HepG2 (cell line): ENCODE results near the gene SURF6. TPM values are rescaled to one million over a fixed set of nuclear protein-coding genes. Genes with fewer than 3 reads are reported as not detected.

ENCODE experiments used
- ARNT ChIP-seq: fragments of 450-650 bp; IDR thresholded peaks from 2 replicates; pipeline ENCODE4 v1.6.1; 2017
- BORCS8-MEF2B ChIP-seq: sonication (generic); formaldehyde crosslinking; IDR thresholded peaks from 2 replicates; pipeline ENCODE4 v1.8.0; 2022; ENCODE audit warnings: mild to moderate bottlenecking, missing genetic modification reagents
- ELK4 ChIP-seq: sonication (generic); formaldehyde crosslinking; IDR thresholded peaks from 2 replicates; pipeline ENCODE4 v1.9.0; 2021; ENCODE audit warnings: missing genetic modification reagents, borderline replicate concordance
- HNRNPK ChIP-seq: fragments of 200-400 bp; formaldehyde crosslinking; IDR thresholded peaks from 2 replicates; pipeline ENCODE4 v1.6.1; 2018; ENCODE audit warnings: low read length, low read depth, moderate library complexity, mild to moderate bottlenecking; ENCODE audit not compliant: poor library complexity, severe bottlenecking
- HOXA5 ChIP-seq: sonication (generic); formaldehyde crosslinking; IDR thresholded peaks from 2 replicates; pipeline ENCODE4 v1.4.0; 2020; ENCODE audit warnings: missing genetic modification reagents
- IKZF4 ChIP-seq: sonication (generic); formaldehyde crosslinking; IDR thresholded peaks from 2 replicates; pipeline ENCODE4 v1.5.1; 2020; ENCODE audit warnings: borderline replicate concordance, mild to moderate bottlenecking, low read depth, missing genetic modification reagents; ENCODE audit errors: not compliant biosample characterization
- KDM2A ChIP-seq: sonication (generic); formaldehyde crosslinking; IDR thresholded peaks from 2 replicates; pipeline ENCODE4 v1.4.0; 2020; ENCODE audit warnings: low read depth, missing genetic modification reagents, borderline replicate concordance
- MAF1 ChIP-seq: sonication (generic); formaldehyde crosslinking; IDR thresholded peaks from 2 replicates; pipeline ENCODE4 v1.5.0; 2020; ENCODE audit warnings: missing genetic modification reagents, borderline replicate concordance
- MAFK ChIP-seq, 2 experiments: IDR thresholded peaks in 1 of 2; conservative IDR thresholded peaks in 1 of 2; 2 replicates each; pipeline ENCODE4 v1.6.1; 2011; ENCODE audit warnings: improper control_type of control experiment in 2 of 2, low read length in 2 of 2
- POGK ChIP-seq: sonication (generic); formaldehyde crosslinking; conservative IDR thresholded peaks from 2 replicates; pipeline ENCODE4 v1.8.0; 2022; ENCODE audit warnings: mild to moderate bottlenecking, moderate library complexity, missing genetic modification reagents
- RNF219 ChIP-seq: sonication (generic); formaldehyde crosslinking; IDR thresholded peaks from 2 replicates; pipeline ENCODE4 v1.5.0; 2020; ENCODE audit warnings: mild to moderate bottlenecking, missing genetic modification reagents
- TBP ChIP-seq: sonication (generic); formaldehyde crosslinking; IDR thresholded peaks from 2 replicates; pipeline ENCODE4 v1.5.0; 2020; ENCODE audit warnings: missing genetic modification reagents
- TP53 ChIP-seq: sonication (generic); formaldehyde crosslinking; conservative IDR thresholded peaks from 2 replicates; pipeline ENCODE4 v1.4.0; 2020; ENCODE audit warnings: missing genetic modification reagents
- ZBTB38 ChIP-seq: sonication (generic); formaldehyde crosslinking; IDR thresholded peaks from 2 replicates; pipeline ENCODE4 v1.5.1; 2020; ENCODE audit warnings: mild to moderate bottlenecking, missing genetic modification reagents
- ZNF101 ChIP-seq: sonication (generic); formaldehyde crosslinking; IDR thresholded peaks from 2 replicates; pipeline ENCODE4 v1.4.0; 2020; ENCODE audit warnings: mild to moderate bottlenecking, low read depth, missing genetic modification reagents, borderline replicate concordance
- ZNF263 ChIP-seq: sonication (generic); formaldehyde crosslinking; IDR thresholded peaks from 2 replicates; pipeline ENCODE4 v1.4.0; 2020; ENCODE audit warnings: missing genetic modification reagents
- ZNF331 ChIP-seq: sonication (generic); formaldehyde crosslinking; IDR thresholded peaks from 2 replicates; pipeline ENCODE4 v1.4.0; 2020; ENCODE audit warnings: missing genetic modification reagents
- ZNF547 ChIP-seq: sonication (generic); formaldehyde crosslinking; IDR thresholded peaks from 2 replicates; pipeline ENCODE4 v1.5.1; 2020; ENCODE audit warnings: mild to moderate bottlenecking, missing genetic modification reagents
- ZNF691 ChIP-seq: sonication (generic); formaldehyde crosslinking; IDR thresholded peaks from 2 replicates; pipeline ENCODE4 v1.4.0; 2020; ENCODE audit warnings: missing genetic modification reagents, low read depth, mild to moderate bottlenecking, borderline replicate concordance
- ZNF713 ChIP-seq: sonication (generic); formaldehyde crosslinking; IDR thresholded peaks from 2 replicates; pipeline ENCODE4 v1.4.0; 2020; ENCODE audit warnings: mild to moderate bottlenecking, missing genetic modification reagents
- ZNF766 ChIP-seq: sonication (generic); formaldehyde crosslinking; IDR thresholded peaks from 2 replicates; pipeline ENCODE4 v1.5.0; 2020; ENCODE audit warnings: missing genetic modification reagents, borderline replicate concordance
- ZNF770 ChIP-seq: sonication (generic); formaldehyde crosslinking; IDR thresholded peaks from 2 replicates; pipeline ENCODE4 v1.5.0; 2020; ENCODE audit warnings: mild to moderate bottlenecking, missing genetic modification reagents
- ZNF780A ChIP-seq: sonication (generic); formaldehyde crosslinking; IDR thresholded peaks from 2 replicates; pipeline ENCODE4 v1.8.0; 2022; ENCODE audit warnings: mild to moderate bottlenecking, missing genetic modification reagents, moderate library complexity
- polyA plus RNA-seq, 8 experiments: library from polyadenylated mRNA; depleted of rRNA in 3 of 8; stranded (reverse) in 7 of 8; unstranded in 1 of 8; fragments of >200 nt; fragmentation: Illumina TruSeq in 4 of 8; extraction: Trizol in 4 of 8; gene quantifications; 2 replicates each; pipeline versions ENCODE4 v1.2.1 to v1.2.3, GENCODE V29; 2011 to 2016; ENCODE audit warnings: low read depth in 4 of 8, missing spikeins in 1 of 8, mixed read lengths in 1 of 8; ENCODE audit not compliant: insufficient read depth in 1 of 8
- total RNA-seq, 5 experiments: library from RNA; depleted of rRNA; stranded (reverse); fragments of >200 nt; fragmentation: Illumina TruSeq; extraction: Trizol; gene quantifications; 2 replicates each; pipeline ENCODE4 v1.2.3, GENCODE V29; 2016; ENCODE audit warnings: low read depth in 1 of 5

Gene SURF6
- total and polyA plus RNA-seq, 2 of the 13 experiments (the other 11 are each of a cell fraction or from before 2014, with no cell fraction given): 5.9 to 14.7 TPM

- TF ChIP-seq ZNF770: no peak
- no peak for TF ChIP-seq ZBTB38 (CRISPR knock-in tag)
- no peak for TF ChIP-seq ELK4 (CRISPR knock-in tag)
- TF ChIP-seq ZNF691 (CRISPR knock-in tag): peak; percentile 2; the same call in 1 of the 2 replicates
- TF ChIP-seq ZNF780A: no peak; the same call in 1 of the 2 replicates
- TF ChIP-seq ZNF766: no peak
- TF ChIP-seq BORCS8-MEF2B (CRISPR knock-in tag): no peak
- TF ChIP-seq HNRNPK: peak; percentile 88
- TF ChIP-seq ZNF331: no peak
- peak; percentile 67 for TF ChIP-seq HOXA5 (CRISPR knock-in tag)
- TF ChIP-seq ZNF547 (CRISPR knock-in tag): no peak; the same call in 1 of the 2 replicates
- no peak for TF ChIP-seq TP53
- no peak for TF ChIP-seq MAFK (conservative IDR thresholded peaks at IDR 0.05 in 1 of 2, IDR thresholded peaks at IDR 0.05 in 1 of 2; ENCODE audit: low read length in 2 of 2)
- TF ChIP-seq ARNT: no peak
- TF ChIP-seq IKZF4: no peak
- no peak for TF ChIP-seq TBP (CRISPR knock-in tag)
- TF ChIP-seq MAF1 (CRISPR knock-in tag): no peak
- no peak for TF ChIP-seq ZNF101
- TF ChIP-seq RNF219 (CRISPR knock-in tag): 0 out of 2 replicates have a peak, but pooled peaks have one; percentile 4
- TF ChIP-seq KDM2A (CRISPR knock-in tag): peak; percentile 12; the same call in 1 of the 2 replicates
- no peak for TF ChIP-seq ZNF713 (CRISPR knock-in tag)
- no peak for TF ChIP-seq ZNF263 (CRISPR knock-in tag)
- TF ChIP-seq POGK (CRISPR knock-in tag): no peak
Measured at GRCh38 chr9:133347515-133347984, 11.6 kb upstream of the SURF6 start (continued).
